NCI-H1436 (cell line): ENCODE data around the gene CFLAR.

ENCODE experiments used
- DNase-seq: peaks from one replicate; lab custom pipeline; 2025; lab: John Stamatoyannopoulos, UW

Gene CFLAR

DNA sequence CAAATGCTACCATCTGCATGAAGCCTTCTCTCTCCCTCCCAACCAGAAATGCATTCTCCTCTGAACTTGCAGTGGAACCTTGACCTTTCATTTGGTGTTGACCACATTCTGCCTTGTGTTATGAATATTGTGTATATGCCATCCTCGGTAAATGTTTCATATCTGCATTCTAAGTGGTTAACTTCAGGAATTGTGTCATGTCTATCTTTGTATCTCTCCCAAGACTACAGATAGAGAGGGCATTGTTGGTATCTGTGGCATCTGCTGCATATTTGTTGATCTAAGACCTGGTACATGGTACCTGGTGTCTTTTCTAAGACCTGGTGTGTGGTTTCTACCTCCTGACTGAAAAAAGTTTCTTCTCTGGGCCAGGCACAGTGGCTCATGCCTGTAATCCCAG lies 101.0 kb downstream of the CFLAR start:
- DNase-seq, result no peak

DNA sequence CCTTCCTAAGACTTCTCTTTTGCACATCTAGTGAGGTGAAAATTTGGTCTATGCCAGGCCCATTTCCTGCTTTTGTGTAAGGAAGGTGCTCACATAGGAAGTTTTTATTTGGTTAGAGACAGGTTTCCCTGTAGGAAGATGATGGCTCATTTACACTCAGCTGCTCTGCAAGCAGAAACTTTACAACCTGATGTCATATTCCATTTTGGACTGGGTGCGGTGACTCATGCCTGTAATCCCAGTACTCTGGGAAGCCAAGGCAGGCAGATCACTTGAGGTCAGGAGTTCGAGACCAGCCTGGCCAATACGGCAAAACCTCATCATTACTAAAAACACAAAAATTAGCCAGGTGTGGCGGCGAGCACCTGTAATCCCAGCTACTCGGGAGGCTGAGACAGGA lies 102.8 kb downstream of the CFLAR start:
- no peak for DNase-seq

DNA sequence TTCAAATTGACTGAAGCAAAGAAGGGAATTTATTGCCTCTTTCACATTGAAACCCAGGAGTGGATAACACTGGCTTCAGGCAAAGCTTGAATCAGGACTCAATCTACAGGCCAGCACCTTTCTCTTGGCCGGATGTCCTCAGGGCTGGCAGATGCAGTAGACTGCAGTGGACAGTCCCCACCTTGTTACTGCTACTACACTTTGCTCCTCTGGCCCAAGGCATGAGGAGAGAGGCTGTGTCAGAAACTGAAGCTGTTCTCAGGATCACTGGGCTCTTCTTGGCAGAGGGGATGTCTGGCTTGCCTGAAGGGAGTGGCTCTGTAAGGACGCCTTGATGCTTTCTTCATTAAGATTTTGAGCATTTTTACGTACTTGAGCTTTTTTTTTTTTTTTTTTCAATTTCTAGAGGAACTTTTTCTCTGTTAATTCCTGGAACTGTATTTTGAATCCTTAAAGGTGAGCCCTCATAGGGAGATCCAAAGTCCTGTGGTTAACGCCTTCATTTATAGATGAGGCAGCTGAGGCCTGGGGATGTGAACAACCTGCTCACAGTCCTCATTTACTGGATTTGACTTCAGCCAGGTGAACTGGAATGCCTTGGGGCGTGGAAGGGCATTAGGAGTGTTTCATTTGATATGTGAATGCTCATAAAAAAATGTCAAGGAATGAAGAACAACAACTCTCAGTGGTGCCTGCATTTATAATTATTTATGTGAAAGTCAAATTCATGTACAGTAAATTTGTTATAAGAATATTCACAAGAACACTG lies 103.5 kb downstream of the CFLAR start:
- DNase-seq, result no peak

DNA sequence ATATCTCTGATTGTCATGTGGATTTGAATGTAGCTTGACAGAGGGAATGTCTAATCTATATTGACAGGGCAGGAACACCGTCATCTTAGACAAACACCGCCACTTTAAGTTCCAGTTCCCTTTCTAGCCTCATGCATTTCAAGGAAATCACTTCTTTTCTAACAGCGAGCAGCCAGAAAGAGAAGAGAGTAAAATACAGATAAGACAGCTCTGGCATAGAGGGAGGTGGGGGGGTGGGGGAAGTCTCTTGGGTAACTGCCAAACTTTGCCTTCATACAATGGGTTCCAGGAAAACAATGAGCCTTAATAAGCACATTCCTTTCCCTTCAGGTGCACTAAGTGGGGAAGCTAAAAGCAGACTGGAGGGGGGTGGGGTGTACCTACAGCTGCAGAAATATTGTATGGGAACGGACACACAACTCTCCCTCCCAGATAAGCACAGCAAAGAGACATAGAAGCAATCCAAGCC lies 104.2 kb downstream of the CFLAR start:
- DNase-seq, result no peak

DNA sequence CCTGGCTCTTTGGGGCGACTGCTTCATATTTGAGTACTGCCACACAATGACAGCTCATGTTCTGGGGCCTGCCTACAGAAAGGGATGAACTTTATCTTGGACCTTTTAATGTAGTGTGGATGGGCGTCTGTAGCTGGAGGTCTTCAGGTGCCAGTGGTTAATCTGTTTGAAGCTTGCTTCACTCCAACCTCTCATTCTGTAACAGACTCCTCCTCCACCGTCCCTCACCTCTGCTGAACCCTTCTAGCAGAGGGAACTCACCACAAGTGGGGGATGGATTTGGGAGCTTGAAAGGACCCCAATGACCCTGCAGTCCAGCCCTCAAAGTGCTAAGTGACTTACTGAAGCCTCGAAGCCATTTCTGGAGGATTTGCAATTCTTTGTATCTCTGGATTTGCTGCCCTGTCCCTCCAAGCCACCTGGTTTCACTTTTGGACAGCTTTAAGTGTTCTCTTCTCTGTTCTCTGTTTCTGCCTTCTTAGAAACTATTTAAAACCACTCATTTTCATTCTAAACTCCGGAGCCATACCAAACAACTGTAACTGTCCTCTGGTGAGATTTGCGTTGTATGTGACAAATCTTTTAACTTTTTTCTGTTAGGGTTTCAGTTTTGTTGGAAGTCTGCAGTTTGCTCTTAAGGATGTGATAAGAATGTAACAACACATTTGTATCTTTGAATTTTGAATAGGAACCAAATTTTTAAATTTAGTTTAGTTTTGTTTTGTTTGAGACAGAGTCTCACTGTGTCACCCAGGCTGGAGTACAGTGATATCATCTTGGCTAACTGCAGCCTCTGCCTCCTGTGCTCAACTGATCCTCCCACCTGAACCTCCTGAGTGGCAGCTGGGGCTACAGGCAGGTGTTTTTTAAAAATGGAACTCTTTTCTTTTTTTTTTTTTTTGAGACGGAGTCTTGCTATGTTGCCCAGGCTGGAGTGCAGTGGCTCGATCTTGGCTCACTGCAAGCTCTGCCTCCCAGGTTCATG lies 107.4 kb downstream of the CFLAR start:
- no peak for DNase-seq
